ENCODE measurements around the gene MRPL43. TPM values are rescaled to one million over a fixed set of nuclear protein-coding genes. Genes with fewer than 3 reads are reported as not detected.

The MRPL43 gene
- total and polyA plus RNA-seq, 4 donors, result 30.5 to 76.0 (median 57.8) TPM

- H3K27ac ChIP-seq (ENCODE audit: low read depth in 1 of 2, low read length in 2 of 2), result no peak overlapping the region
- no peak overlapping the region for H3K4me3 ChIP-seq (ENCODE audit: low read depth in 1 of 3, low read length in 3 of 3)
- no peaks in the 10 kb centered on the region for H3K4me1 ChIP-seq (ENCODE audit: control insufficient read depth in 4 of 4, insufficient read depth in 4 of 4, low read length in 3 of 4)
- no peaks in the 10 kb centered on the region for H3K9me3 ChIP-seq (ENCODE audit: control insufficient read depth in 4 of 4, low read length in 3 of 4)
- H3K9ac ChIP-seq (ENCODE audit: low read depth in 1 of 2, low read length in 2 of 2), result no peak overlapping the region
- H3K36me3 ChIP-seq (ENCODE audit: control insufficient read depth in 4 of 4, insufficient read depth in 3 of 4, low read depth in 1 of 4, low read length in 3 of 4), result peaks cover 14 to 69% (median 54%) of the 10 kb centered on the region in 4 donors
- WGBS, result 98% methylated on average over 3 of the region's 3 CpGs
- TF ChIP-seq ZBTB33 (IDR thresholded peaks at IDR 0.05) (no peak), JUND (IDR thresholded peaks at IDR 0.05) (no peak), FOXA2 (IDR thresholded peaks at IDR 0.05) (no peak), RXRA (IDR thresholded peaks at IDR 0.05) (no peak), TAF1 (conservative IDR thresholded peaks at IDR 0.05) (no peak), EGR1 (IDR thresholded peaks at IDR 0.05; ENCODE audit: low read depth in 2 of 2) (no peak)
- TF ChIP-seq, protein P1, sequence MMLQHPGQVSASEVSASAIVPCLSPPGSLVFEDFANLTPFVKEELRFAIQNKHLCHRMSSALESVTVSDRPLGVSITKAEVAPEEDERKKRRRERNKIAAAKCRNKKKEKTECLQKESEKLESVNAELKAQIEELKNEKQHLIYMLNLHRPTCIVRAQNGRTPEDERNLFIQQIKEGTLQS (IDR thresholded peaks at IDR 0.05), result no peak
- H3K27me3 ChIP-seq (ENCODE audit: control insufficient read depth in 4 of 4, insufficient read depth in 4 of 4, low read length in 3 of 4), result no peaks in the 10 kb centered on the region
- DNase-seq (ENCODE audit: low spot score), result no peak
Observed at GRCh38 chr10:100942229-100942628, 45.1 kb downstream of the MRPL43 start.

- DNase-seq (ENCODE audit: low spot score), result no peak
- no peak overlapping the region for H3K9ac ChIP-seq (ENCODE audit: low read depth in 1 of 2, low read length in 2 of 2)
Observed at GRCh38 chr10:100939763-100940344, 47.4 kb downstream of the MRPL43 start.

More at GRCh38 chr10:100939763-100940344, 47.4 kb downstream of the MRPL43 start:
- Histone ChIP-seq H3K4me3 (ENCODE audit: low read depth in 1 of 3, low read length in 3 of 3) (no peak overlapping the region), H3K9me3 (ENCODE audit: control insufficient read depth in 4 of 4, low read length in 3 of 4) (no peaks in the 10 kb centered on the region), H3K36me3 (ENCODE audit: control insufficient read depth in 4 of 4, insufficient read depth in 3 of 4, low read depth in 1 of 4, low read length in 3 of 4) (peaks cover 14 to 54% (median 46%) of the 10 kb centered on the region in 4 donors), H3K4me1 (ENCODE audit: control insufficient read depth in 4 of 4, insufficient read depth in 4 of 4, low read length in 3 of 4) (no peaks in the 10 kb centered on the region), H3K27ac (ENCODE audit: low read depth in 1 of 2, low read length in 2 of 2) (no peak overlapping the region), H3K27me3 (ENCODE audit: control insufficient read depth in 4 of 4, insufficient read depth in 4 of 4, low read length in 3 of 4) (no peaks in the 10 kb centered on the region)
- TF ChIP-seq GABPA (IDR thresholded peaks at IDR 0.05 in 1 of 2, conservative IDR thresholded peaks at IDR 0.05 in 1 of 2) (no peak), FOXA1 (IDR thresholded peaks at IDR 0.05) (no peak), REST (IDR thresholded peaks at IDR 0.05) (no peak), RXRA (IDR thresholded peaks at IDR 0.05) (no peak), FOXA2 (IDR thresholded peaks at IDR 0.05) (no peak), TAF1 (conservative IDR thresholded peaks at IDR 0.05) (no peak), MAX (IDR thresholded peaks at IDR 0.05) (no peak), EGR1 (IDR thresholded peaks at IDR 0.05; ENCODE audit: low read depth in 2 of 2) (no peak), HNF4G (IDR thresholded peaks at IDR 0.05) (no peak), ZBTB33 (IDR thresholded peaks at IDR 0.05) (no peak), SP1 (IDR thresholded peaks at IDR 0.05) (no peak), HNF4A (conservative IDR thresholded peaks at IDR 0.05) (no peak), YY1 (IDR thresholded peaks at IDR 0.05) (no peak), RAD21 (IDR thresholded peaks at IDR 0.05) (no peak), CTCF (IDR thresholded peaks at IDR 0.05; ENCODE audit: low read depth, low read length, missing input control) (no peak)
- TF ChIP-seq, protein P1 (IDR thresholded peaks at IDR 0.05), result no peak
